ENCODE measurements around the gene BEAN1.

Gene BEAN1

GRCh38 chr16:66478733-66479511 lies 51.8 kb downstream of the BEAN1 start:
- Histone ChIP-seq H3K36me3 (ENCODE audit: control insufficient read depth, insufficient read depth, low read length) (no peaks in the 10 kb centered on the region), H3K9me3 (ENCODE audit: control insufficient read depth, insufficient read depth, low read length) (no peaks in the 10 kb centered on the region), H3K27ac (ENCODE audit: low read length) (no peak overlapping the region), H3K4me1 (ENCODE audit: control insufficient read depth, insufficient read depth, low read length) (peaks cover 5% of the 10 kb centered on the region; the same call in 1 of the 2 replicates), H3K4me3 (ENCODE audit: low read length) (no peak overlapping the region), H3K27me3 (ENCODE audit: control insufficient read depth, insufficient read depth, low read length) (no peaks in the 10 kb centered on the region)
- DNase-seq (ENCODE audit: low read depth, low spot score): peak; percentile 79
- WGBS (ENCODE audit: insufficient coverage, insufficient read length): no CpG with 5 or more reads among the region's 10 CpGs

DNA sequence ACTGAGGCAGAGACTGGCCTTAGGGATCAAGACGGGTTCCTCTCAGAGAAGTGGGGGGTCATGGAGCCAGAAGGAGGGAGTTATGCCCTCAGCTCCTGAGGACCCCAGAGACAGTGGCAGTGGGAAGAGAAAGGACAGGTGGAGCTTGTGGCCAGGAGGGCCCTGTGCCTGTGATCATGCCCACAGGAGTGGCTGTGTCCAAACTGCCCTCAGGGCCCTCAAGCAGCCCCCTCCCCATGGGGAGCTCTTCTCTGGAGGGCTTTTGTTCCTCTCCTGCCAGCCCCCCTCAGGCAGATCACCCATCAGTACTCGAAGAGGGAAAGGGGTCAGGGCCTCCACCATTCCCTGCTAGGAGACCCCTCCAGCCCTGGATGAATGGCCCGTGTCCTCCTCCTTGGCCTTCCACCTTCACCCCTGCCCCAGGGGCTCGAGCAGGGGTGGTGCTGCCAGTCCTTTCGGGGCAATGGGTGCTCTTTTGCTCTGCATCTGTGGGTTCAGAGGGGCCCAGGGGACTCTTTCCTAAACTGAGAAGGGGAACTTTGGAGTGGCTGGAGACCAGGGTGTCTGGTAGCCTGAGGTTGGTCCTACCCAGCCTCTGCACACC lies 52.7 kb downstream of the BEAN1 start:
- H3K36me3 ChIP-seq (ENCODE audit: control insufficient read depth, insufficient read depth, low read length): no peaks in the 10 kb centered on the region
- DNase-seq (ENCODE audit: low read depth, low spot score): no peak
- no peak overlapping the region for H3K4me3 ChIP-seq (ENCODE audit: low read length)
- H3K27me3 ChIP-seq (ENCODE audit: control insufficient read depth, insufficient read depth, low read length): no peaks in the 10 kb centered on the region
- peaks cover 5% of the 10 kb centered on the region; the same call in 1 of the 2 replicates for H3K4me1 ChIP-seq (ENCODE audit: control insufficient read depth, insufficient read depth, low read length)
- no peaks in the 10 kb centered on the region for H3K9me3 ChIP-seq (ENCODE audit: control insufficient read depth, insufficient read depth, low read length)
- H3K27ac ChIP-seq (ENCODE audit: low read length): no peak overlapping the region
- WGBS (ENCODE audit: insufficient coverage, insufficient read length): no CpG with 5 or more reads among the region's 5 CpGs

DNA sequence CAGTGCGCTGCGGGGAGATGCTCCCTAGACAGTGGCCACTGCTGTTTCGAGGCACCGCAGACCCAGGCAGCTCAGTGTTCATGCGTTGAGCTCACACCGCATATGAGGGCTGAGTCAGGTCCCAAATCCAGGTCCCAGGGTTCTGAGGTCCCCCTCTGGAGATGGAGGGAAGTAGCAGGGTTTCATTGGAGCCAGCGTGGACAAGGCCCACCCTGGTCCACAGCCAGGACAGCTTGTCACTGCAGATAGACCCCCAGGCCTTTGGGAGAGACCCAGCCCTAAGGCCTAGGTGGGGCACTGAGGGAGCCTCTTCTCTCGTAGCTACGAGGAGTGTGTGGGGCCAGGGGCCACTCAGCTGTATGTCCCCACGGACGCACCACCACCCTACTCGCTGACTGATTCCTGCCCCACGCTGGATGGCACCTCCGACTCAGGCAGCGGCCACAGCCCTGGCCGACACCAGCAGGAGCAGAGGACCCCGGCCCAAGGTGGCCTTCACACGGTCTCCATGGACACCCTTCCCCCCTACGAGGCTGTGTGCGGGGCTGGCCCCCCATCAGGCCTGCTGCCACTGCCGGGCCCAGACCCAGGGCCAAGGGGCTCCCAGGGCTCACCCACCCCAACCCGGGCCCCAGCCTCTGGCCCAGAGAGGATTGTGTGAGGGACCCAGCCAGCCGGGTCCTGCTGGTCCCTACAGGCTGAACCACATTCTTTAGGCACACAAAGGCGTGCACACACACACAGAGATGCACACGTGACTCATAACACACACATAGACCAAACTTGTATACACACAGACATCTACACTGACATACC lies 53.4 kb downstream of the BEAN1 start:
- no peak for DNase-seq (ENCODE audit: low read depth, low spot score)
- Histone ChIP-seq H3K36me3 (ENCODE audit: control insufficient read depth, insufficient read depth, low read length) (no peaks in the 10 kb centered on the region), H3K27ac (ENCODE audit: low read length) (no peak overlapping the region), H3K9me3 (ENCODE audit: control insufficient read depth, insufficient read depth, low read length) (no peaks in the 10 kb centered on the region), H3K27me3 (ENCODE audit: control insufficient read depth, insufficient read depth, low read length) (no peaks in the 10 kb centered on the region), H3K4me3 (ENCODE audit: low read length) (no peak overlapping the region), H3K4me1 (ENCODE audit: control insufficient read depth, insufficient read depth, low read length) (peaks cover 5% of the 10 kb centered on the region; the same call in 1 of the 2 replicates)
- WGBS (ENCODE audit: insufficient coverage, insufficient read length): no CpG with 5 or more reads among the region's 25 CpGs

GRCh38 chr16:66481081-66481942 lies 54.2 kb downstream of the BEAN1 start:
- Histone ChIP-seq H3K27ac (ENCODE audit: low read length) (no peak overlapping the region), H3K9me3 (ENCODE audit: control insufficient read depth, insufficient read depth, low read length) (no peaks in the 10 kb centered on the region), H3K27me3 (ENCODE audit: control insufficient read depth, insufficient read depth, low read length) (no peaks in the 10 kb centered on the region), H3K36me3 (ENCODE audit: control insufficient read depth, insufficient read depth, low read length) (no peaks in the 10 kb centered on the region), H3K4me1 (ENCODE audit: control insufficient read depth, insufficient read depth, low read length) (peaks cover 5% of the 10 kb centered on the region; the same call in 1 of the 2 replicates), H3K4me3 (ENCODE audit: low read length) (no peak overlapping the region)
- WGBS (ENCODE audit: insufficient coverage, insufficient read length): no CpG with 5 or more reads among the region's 25 CpGs
- DNase-seq (ENCODE audit: low read depth, low spot score): no peak

DNA sequence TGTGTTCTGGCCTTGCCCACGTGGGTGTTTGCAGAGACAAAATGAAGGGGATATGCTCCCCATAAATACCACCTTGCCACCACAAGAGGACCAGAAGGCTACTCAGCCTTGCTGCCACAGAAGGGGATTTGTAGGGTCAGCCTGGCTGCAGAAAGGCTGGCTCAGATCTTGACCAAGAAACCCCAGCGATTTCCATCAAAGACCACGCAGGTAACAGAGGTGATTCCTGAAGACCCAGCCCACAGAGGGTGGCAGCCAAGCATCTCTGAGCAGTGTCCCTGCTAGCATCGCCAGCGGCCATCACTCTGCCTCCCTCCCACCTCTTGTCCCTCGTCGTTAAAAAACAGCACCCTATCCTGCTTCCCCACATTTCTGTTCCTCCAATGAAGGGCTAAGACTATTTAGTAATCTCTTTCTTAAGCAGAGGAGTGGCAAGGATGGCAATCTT lies 54.9 kb downstream of the BEAN1 start:
- Histone ChIP-seq H3K27me3 (ENCODE audit: control insufficient read depth, insufficient read depth, low read length) (no peaks in the 10 kb centered on the region), H3K27ac (ENCODE audit: low read length) (no peak overlapping the region), H3K4me1 (ENCODE audit: control insufficient read depth, insufficient read depth, low read length) (peaks cover 3% of the 10 kb centered on the region; the same call in 1 of the 2 replicates), H3K4me3 (ENCODE audit: low read length) (no peak overlapping the region; the same call in 1 of the 2 replicates), H3K36me3 (ENCODE audit: control insufficient read depth, insufficient read depth, low read length) (no peaks in the 10 kb centered on the region), H3K9me3 (ENCODE audit: control insufficient read depth, insufficient read depth, low read length) (no peaks in the 10 kb centered on the region)
- no CpG with 5 or more reads among the region's 7 CpGs for WGBS (ENCODE audit: insufficient coverage, insufficient read length)
- DNase-seq (ENCODE audit: low read depth, low spot score): no peak

DNA sequence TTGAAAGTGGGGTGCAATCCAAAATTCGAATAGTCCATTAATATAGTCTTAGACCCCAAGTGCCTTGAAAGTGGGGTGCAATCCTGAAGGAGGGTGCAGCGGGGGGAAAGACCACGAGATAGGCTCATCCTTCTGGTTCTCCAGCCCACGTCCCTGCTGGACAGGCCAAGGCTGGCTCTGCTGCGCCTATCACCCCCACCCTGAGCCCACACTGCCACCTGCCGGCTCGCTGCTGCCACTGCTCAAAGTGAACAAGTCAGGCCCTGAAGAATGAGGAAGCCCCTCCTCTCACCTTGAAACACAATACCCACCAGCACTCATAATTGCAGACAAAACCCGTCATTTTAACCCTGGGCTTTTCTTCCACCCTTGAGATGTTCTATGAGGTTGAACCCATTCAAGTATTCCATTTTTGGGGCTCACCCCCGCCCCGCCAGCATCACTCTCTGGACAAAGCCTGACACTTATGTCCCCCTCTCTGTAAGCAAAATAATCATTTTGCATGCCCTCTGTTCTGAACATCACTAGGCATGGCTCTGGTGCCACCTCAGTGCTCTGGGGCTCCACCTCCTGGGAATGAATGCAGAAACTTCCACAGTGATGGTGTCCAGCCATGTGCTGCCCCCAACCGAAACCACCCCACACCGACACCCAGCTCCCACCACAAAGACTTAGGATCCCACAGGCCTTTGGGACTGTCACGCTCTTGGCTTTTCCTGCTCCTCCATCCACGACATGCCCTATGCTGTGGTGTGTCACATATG lies 56.8 kb downstream of the BEAN1 start:
- no peak overlapping the region for H3K27ac ChIP-seq (ENCODE audit: low read length)
- no peaks in the 10 kb centered on the region for H3K36me3 ChIP-seq (ENCODE audit: control insufficient read depth, insufficient read depth, low read length)
- peak; percentile 47 for DNase-seq (ENCODE audit: low read depth, low spot score)
- H3K4me3 ChIP-seq (ENCODE audit: low read length): no peak overlapping the region
- H3K27me3 ChIP-seq (ENCODE audit: control insufficient read depth, insufficient read depth, low read length): no peaks in the 10 kb centered on the region
- no CpG with 5 or more reads among the region's 14 CpGs for WGBS (ENCODE audit: insufficient coverage, insufficient read length)
- H3K9me3 ChIP-seq (ENCODE audit: control insufficient read depth, insufficient read depth, low read length): no peaks in the 10 kb centered on the region
- no peaks in the 10 kb centered on the region for H3K4me1 ChIP-seq (ENCODE audit: control insufficient read depth, insufficient read depth, low read length)

- Histone ChIP-seq H3K9me3 (ENCODE audit: control insufficient read depth, insufficient read depth, low read length) (no peaks in the 10 kb centered on the region), H3K4me3 (ENCODE audit: low read length) (no peak overlapping the region), H3K36me3 (ENCODE audit: control insufficient read depth, insufficient read depth, low read length) (no peaks in the 10 kb centered on the region), H3K27me3 (ENCODE audit: control insufficient read depth, insufficient read depth, low read length) (no peaks in the 10 kb centered on the region), H3K27ac (ENCODE audit: low read length) (no peak overlapping the region), H3K4me1 (ENCODE audit: control insufficient read depth, insufficient read depth, low read length) (no peaks in the 10 kb centered on the region)
- no CpG with 5 or more reads among the region's 15 CpGs for WGBS (ENCODE audit: insufficient coverage, insufficient read length)
- DNase-seq (ENCODE audit: low read depth, low spot score): no peak
Measured at GRCh38 chr16:66484453-66485213, 57.5 kb downstream of the BEAN1 start.

DNA sequence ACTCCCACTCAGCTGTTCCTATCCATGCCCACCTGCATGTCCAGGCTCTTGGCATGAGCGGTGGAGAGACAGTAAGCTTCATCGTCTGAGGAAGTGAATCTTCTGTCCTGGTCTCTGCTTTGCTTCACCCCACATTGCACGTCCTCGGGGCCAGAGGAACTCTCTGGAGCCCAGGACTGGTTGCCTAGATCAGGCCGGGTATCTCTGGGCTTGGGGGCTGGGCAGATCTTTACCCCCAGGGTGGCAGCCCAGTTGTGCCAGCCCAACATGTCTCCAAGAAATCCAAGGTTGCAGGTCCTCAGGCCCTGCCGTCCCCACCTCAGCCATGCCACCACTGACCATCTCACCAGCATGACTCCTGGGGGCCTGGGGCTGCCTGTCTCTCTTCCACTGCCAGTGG lies 58.3 kb downstream of the BEAN1 start:
- no peak for DNase-seq (ENCODE audit: low read depth, low spot score)
- no peak overlapping the region for H3K4me3 ChIP-seq (ENCODE audit: low read length)
- no peak overlapping the region for H3K27ac ChIP-seq (ENCODE audit: low read length)
- H3K27me3 ChIP-seq (ENCODE audit: control insufficient read depth, insufficient read depth, low read length): no peaks in the 10 kb centered on the region
- no peaks in the 10 kb centered on the region for H3K4me1 ChIP-seq (ENCODE audit: control insufficient read depth, insufficient read depth, low read length)
- no peaks in the 10 kb centered on the region for H3K36me3 ChIP-seq (ENCODE audit: control insufficient read depth, insufficient read depth, low read length)
- WGBS (ENCODE audit: insufficient coverage, insufficient read length): no CpG with 5 or more reads among the region's 6 CpGs
- H3K9me3 ChIP-seq (ENCODE audit: control insufficient read depth, insufficient read depth, low read length): no peaks in the 10 kb centered on the region

GRCh38 chr16:66486199-66486772 lies 59.2 kb downstream of the BEAN1 start:
- Histone ChIP-seq H3K9me3 (ENCODE audit: control insufficient read depth, insufficient read depth, low read length) (no peaks in the 10 kb centered on the region), H3K4me3 (ENCODE audit: low read length) (no peak overlapping the region), H3K36me3 (ENCODE audit: control insufficient read depth, insufficient read depth, low read length) (no peaks in the 10 kb centered on the region), H3K27me3 (ENCODE audit: control insufficient read depth, insufficient read depth, low read length) (no peaks in the 10 kb centered on the region), H3K27ac (ENCODE audit: low read length) (no peak overlapping the region), H3K4me1 (ENCODE audit: control insufficient read depth, insufficient read depth, low read length) (no peaks in the 10 kb centered on the region)
- WGBS (ENCODE audit: insufficient coverage, insufficient read length): no CpG with 5 or more reads among the region's 12 CpGs
- DNase-seq (ENCODE audit: low read depth, low spot score): no peak

Data from iPS DF 6.9 (cell line).